Left ventricle myocardium superior (tissue), 1 donor: ENCODE results near the gene NAXE. TPM values are rescaled to one million over a fixed set of nuclear protein-coding genes. Genes with fewer than 3 reads are reported as not detected.
"Not testable (repeated sequence)": the region's sequence is repeated elsewhere in the genome, so short reads cannot be mapped to it uniquely, and the experiment has no call there.

Experiments
- ATAC-seq: fragments of 200-7000 bp; cut with Tn5 transposase; one replicate; pipeline ENCODE4 v1.9.1; 2020; ENCODE audit warnings: mild to moderate bottlenecking, moderate library complexity
- DNase-seq: peaks from one replicate; pipeline ENCODE4 v3.0.0-alpha.2; 2020
- intact Hi-C: fragments of 100-400 bp; cut with micrococcal nuclease; formaldehyde crosslinking; loops from one replicate; pipeline ENCODE4 v1.11.0; 2022
- total RNA-seq: library from RNA; stranded (reverse); fragmentation: NEBNext Ultra II Directional; extraction: Animal tissue kit (Norgen Biotek cat#: 25700); gene quantifications from one replicate; pipeline ENCODE4 v1.2.1, GENCODE V29; 2021
- donor health status: DM: no; HTN: yes; CAD: no; lungs with severe emphysema.

Gene NAXE
- total RNA-seq, 1 donor from 2014 or later, result 123 TPM

DNA sequence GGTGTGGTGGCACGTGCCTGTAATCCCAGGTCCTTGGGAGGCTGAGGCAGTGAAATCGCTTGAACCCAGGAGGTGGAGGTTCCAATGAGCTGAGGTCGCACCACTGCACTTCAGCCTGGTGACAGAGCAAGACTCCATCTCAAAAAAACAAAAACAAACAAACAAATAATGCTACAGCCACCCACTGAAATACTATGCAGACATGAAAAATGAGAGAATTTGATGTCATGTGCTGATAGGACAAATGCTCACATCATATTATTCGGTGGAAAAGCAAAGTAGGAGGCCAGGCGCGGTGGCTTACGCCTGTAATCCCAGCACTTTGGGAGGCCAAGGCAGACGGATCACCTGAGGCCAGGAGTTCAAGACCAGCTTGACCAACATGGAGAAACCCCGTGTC, 18.5 kb downstream of the NAXE start:
- DNase-seq, intact Hi-C loops, ATAC-seq: not testable (repeated sequence)

- ATAC-seq, result no peak
- DNase-seq, result no peak
- intact Hi-C loops, result no loop called here
Measured at GRCh38 chr1:156612666-156613065, 21.1 kb downstream of the NAXE start.

DNA sequence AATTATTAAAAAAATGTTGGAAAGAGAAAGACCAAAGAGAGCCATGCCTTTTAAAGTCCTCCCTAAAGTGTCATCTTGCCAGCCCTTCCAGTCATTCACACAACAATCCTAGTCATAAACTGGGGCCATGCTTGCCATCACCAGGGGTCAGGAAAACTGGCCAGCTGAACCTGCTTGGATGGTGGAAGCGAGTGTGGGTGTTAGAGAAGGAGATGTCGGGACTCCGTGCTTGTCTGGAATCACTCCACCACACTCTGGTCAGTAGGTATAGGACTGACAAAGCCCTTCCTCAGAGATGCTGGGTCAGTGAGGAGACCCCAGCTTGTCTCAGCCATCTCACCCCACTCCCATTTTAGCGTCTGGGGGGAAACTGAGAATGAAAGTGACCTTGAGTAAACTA, 24.4 kb downstream of the NAXE start:
- no peak for DNase-seq
- ATAC-seq, result peak; percentile 35
- intact Hi-C loops, result no loop called here

DNA sequence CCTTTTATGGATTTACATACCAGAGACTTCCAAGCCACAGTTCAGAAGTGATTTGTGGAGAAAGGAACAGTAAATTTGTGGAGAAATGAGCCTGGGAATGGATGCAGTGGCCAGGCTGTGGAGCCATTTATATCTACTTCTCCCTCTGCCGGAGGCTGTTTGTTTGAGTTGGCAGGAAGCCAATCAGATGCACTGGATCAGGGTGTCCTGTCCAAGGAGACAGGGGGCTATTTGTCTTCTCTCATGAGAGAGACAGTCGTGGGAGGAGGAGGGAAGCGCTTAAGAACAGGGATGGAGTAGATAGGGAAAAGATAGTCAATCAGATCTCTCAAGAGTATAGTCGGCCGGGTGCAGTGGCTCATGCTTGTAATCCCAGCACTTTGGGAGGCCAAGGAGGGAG, 24.9 kb downstream of the NAXE start:
- ATAC-seq (peak; percentile 85), DNase-seq (peak; percentile 43)
- intact Hi-C loops, result no loop called here

- intact Hi-C loops, result no loop called here
Measured at GRCh38 chr1:156618853-156619581, 27.4 kb downstream of the NAXE start, which contains the start of gene HAPLN2. TSS of gene HAPLN2 (plus strand) at chr1:156619415. CDS start at chr1:156623491, 4,076 bp downstream.

DNA sequence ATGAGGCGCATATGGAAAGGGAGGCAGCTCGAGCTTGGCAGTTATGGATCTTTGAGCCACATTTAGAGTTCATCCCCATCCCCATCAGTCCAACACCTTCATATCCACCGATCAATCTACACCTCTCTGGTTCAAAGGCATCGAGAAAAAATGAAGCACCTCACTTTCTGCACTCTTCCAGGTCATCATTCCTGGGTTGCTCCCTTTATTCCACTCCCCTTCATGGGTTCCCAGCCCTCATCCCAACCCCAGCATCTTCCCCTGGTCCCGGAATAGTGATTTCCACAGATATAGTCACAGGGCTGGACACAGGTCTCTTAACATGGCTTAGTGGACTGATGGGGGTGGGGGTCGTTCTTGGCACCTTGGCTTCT, 28.0 kb downstream of the NAXE start:
- intact Hi-C loops, result no loop called here
- DNase-seq (no peak), ATAC-seq (no peak)

More at GRCh38 chr1:156618853-156619581, 27.4 kb downstream of the NAXE start, which contains the start of gene HAPLN2:
- ATAC-seq, result no peak
- no peak for DNase-seq

GRCh38 chr1:156622581-156623297, 31.2 kb downstream of the NAXE start:
- intact Hi-C loops, result no loop called here
- ATAC-seq (no peak), DNase-seq (no peak)

DNA sequence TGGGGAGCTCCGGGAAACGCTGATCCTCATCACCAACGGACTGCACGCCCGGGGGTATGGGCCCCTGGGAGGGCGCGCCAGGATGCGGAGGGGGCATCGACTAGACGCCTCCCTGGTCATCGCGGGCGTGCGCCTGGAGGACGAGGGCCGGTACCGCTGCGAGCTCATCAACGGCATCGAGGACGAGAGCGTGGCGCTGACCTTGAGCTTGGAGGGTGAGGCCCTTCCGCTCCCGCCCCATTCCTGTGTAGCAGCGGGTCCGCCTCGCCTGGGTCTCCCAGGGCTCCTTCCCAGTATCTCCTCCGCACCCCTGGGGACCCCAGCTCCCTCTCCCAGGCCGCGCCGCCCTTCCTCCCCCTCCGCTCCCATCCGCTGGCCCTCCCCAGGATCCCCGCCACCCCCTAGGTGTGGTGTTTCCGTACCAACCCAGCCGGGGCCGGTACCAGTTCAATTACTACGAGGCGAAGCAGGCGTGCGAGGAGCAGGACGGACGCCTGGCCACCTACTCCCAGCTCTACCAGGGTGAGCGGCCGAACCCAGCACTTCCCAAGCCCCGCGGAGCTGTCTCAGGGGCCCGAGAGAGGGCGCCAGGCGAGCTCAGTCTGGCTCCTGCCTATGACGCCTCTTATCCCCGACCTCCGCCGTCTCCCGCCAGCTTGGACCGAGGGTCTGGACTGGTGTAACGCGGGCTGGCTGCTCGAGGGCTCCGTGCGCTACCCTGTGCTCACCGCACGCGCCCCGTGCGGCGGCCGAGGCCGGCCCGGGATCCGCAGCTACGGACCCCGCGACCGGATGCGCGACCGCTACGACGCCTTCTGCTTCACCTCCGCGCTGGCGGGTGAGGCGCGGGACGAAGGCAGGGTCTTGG, 32.6 kb downstream of the NAXE start:
- intact Hi-C loops, result no loop called here
- ATAC-seq (peak; percentile 78), DNase-seq (peak; percentile 68)

DNA sequence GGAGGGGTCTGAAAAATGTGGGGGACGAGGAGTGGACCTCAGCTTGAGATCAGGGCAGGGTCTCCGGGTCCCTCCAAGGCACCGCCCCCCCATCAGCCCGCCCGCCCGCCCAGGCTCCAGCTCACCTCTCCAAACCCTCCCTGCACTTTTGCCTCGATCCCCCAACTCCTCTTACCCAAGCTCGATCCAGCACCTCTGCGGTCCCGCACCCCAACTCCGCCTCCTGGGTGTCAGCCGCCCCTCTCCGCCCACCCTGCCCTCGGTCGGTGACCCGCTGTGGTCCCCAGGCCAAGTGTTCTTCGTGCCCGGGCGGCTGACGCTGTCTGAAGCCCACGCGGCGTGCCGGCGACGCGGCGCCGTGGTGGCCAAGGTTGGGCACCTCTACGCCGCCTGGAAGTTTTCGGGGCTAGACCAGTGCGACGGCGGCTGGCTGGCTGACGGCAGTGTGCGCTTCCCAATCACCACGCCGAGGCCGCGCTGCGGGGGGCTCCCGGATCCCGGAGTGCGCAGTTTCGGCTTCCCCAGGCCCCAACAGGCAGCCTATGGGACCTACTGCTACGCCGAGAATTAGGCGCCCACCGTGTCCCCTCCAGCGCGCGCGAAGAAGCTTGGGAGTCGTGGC, 33.3 kb downstream of the NAXE start:
- DNase-seq, result no peak

DNA sequence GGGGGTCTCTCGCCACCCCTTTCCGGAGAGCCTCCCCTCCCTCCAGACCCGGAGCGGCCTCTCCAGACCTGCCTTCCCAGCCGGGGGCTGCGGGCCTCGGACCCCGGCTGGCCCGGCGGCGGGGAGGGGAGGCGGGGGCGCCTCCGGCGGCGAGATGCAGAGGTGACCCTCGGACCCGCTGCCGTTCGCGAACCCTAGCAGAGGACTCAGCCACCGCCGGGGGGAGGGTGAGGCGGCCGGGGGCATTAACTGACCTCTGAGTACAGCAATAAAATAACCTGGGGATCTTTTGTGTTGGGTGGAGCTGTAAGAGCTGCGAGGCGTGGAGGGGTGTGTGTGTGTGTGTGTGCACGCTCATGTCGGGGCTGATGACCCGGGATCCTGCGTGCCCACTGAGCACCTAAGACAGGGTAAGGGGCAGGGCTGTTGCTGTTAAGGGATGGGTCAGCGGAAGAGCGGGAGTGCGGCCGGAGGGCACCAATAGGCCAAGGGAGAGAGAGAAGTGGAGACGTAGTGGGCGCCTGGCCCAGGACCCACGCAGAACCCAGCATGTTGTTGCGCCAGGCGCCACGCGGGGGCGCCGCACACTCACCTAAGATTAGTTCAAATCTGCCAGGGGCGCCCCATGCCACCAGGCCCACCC, 34.0 kb downstream of the NAXE start:
- intact Hi-C loops, result no loop called here
- DNase-seq (peak; percentile 78), ATAC-seq (peak; percentile 70)

More for the DNA sequence above, 33.3 kb downstream of the NAXE start:
- peak; percentile 31 for ATAC-seq
- intact Hi-C loops, result no loop called here

GRCh38 chr1:156626079-156626438, 34.5 kb downstream of the NAXE start:
- no peak for ATAC-seq
- no peak for DNase-seq
- intact Hi-C loops, result no loop called here

- no peak for DNase-seq
- intact Hi-C loops, result no loop called here
- no peak for ATAC-seq
Measured at GRCh38 chr1:156627313-156627880, 35.8 kb downstream of the NAXE start.

- ATAC-seq, result no peak
Measured at GRCh38 chr1:156629823-156630449, 38.4 kb downstream of the NAXE start.

GRCh38 chr1:156631152-156631551, 39.6 kb downstream of the NAXE start:
- intact Hi-C loops, ATAC-seq, DNase-seq: not testable (repeated sequence)

More at GRCh38 chr1:156629823-156630449, 38.4 kb downstream of the NAXE start:
- no peak for DNase-seq
- intact Hi-C loops, result no loop called here

DNA sequence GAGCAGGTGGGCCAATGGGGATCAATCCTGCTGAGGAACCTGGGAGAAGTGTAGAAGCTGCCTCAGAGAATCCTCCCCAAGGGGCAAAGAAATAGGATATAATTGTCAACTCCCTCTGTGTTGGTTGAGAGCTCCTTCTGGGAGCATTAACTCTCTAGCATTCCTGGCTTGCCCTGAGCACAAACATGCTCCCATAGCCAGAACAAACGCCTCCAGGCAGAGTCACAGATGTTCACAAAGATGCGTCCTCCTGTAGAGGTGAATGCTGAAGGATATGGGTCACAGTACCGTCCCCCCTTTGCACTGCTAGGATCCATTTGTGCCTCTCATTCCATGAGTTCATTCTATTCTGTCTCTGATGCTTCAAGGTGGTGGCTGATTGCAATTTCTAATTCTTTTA, 40.8 kb downstream of the NAXE start:
- no peak for ATAC-seq
- no peak for DNase-seq
- intact Hi-C loops, result no loop called here

DNA sequence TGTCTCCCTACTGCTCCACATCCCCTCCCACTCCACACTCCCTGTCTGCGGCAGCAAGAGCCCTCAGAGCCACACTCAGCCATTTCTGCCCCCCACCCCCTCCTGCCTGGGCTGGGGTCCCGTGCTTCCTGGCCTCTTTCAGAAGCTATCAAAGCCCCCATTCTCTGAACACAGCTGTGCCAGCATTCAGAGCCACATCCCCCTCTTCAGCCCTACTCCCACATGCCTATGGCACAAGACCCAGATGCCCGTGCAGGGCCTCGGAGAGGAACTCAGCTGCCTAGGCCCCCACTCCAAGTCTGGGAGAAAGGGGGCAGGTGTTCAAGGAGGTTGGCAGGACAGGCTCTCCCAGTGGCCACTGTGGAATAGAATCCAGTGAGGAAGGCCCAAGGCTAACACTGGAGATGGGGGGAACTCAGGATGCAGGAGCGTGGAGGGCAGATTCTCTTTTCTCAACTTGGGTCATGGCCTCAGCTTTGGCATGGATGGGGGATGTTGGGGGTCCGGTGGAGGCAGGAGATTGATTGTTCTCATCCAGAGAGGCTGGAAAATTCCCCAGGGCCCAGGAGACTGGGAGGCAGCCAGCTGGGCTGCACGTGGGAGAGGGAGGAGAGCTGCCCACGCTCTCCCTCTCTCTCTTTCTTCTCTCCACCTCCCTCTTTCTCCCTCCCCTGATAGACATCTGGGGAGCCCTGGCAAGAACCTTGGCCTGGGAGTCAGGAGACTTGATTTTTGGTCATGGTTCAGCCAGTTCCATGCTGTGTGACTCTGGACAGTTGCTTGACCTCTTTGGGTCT, 46.8 kb downstream of the NAXE start:
- ATAC-seq, result no peak
- DNase-seq, result no peak
- intact Hi-C loops, result no loop called here

DNA sequence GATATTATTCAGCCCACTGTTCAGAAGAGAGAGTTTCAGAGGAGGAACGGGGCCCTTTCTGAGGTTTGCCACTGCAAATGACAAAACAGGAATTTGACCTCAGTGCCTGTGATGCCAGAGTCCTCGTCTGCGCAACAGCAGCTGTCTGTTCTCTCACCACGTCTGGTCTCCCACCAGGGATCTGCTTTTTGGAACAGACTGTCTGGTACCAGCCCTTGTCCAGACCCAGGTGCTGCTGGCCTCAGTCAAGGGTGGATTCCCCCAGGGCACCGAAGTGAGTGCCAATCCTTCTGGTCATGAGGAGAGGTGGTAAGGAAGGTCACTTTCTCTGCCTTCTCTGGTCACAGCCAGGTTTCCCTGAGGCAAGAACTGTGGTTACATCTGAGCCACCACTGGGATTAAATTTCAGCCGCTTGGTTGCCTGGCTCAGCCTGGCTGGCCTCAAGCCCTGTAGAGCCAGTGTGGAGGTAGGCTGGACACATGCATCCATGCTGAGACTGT, 48.1 kb downstream of the NAXE start:
- ATAC-seq, result no peak
- intact Hi-C loops, result no loop called here
- no peak for DNase-seq
